RWPE2 (cell line): ENCODE data around the gene EME1.
"Not testable (repeated sequence)": the region's sequence is repeated elsewhere in the genome, so short reads cannot be mapped to it uniquely, and the experiment has no call there.

Source experiments
- ATAC-seq: fragments of 200-7000 bp; cut with Tn5 transposase; 3 replicates; pipeline ENCODE4 v1.9.1; 2021; ENCODE audit warnings: low read depth
- DNase-seq: peaks from one replicate; pipeline ENCODE4 v3.0.0-alpha.2; 2020; ENCODE audit warnings: low spot score
- H3K27ac ChIP-seq: fragments of 450-650 bp; 2 replicates; pipeline ENCODE4 v1.5.1; 2017; ENCODE audit warnings: mild to moderate bottlenecking; ENCODE audit not compliant: poor library complexity, severe bottlenecking
- H3K27me3 ChIP-seq: fragments of 250-450 bp; sonication (Bioruptor Pico); 2 replicates; pipeline ENCODE4 v1.5.1; 2021; ENCODE audit warnings: mild to moderate bottlenecking, moderate library complexity; ENCODE audit not compliant: insufficient read depth, poor library complexity, severe bottlenecking
- H3K36me3 ChIP-seq: fragments of 250-450 bp; sonication (Bioruptor Pico); 2 replicates; pipeline ENCODE4 v1.5.1; 2020; ENCODE audit warnings: low read depth, mild to moderate bottlenecking, moderate library complexity
- H3K4me1 ChIP-seq: fragments of 250-450 bp; sonication (Bioruptor Pico); 2 replicates; pipeline ENCODE4 v1.5.1; 2021; ENCODE audit warnings: mild to moderate bottlenecking, moderate library complexity; ENCODE audit not compliant: insufficient read depth, poor library complexity, severe bottlenecking
- H3K4me3 ChIP-seq: fragments of 250-450 bp; sonication (Bioruptor Pico); 2 replicates; pipeline ENCODE4 v1.5.1; 2021; ENCODE audit warnings: mild to moderate bottlenecking, moderate library complexity; ENCODE audit not compliant: severe bottlenecking
- H3K9me3 ChIP-seq: fragments of 250-450 bp; sonication (Bioruptor Pico); 2 replicates; pipeline ENCODE4 v1.5.1; 2021; ENCODE audit warnings: mild to moderate bottlenecking, moderate library complexity; ENCODE audit not compliant: severe bottlenecking
- CTCF ChIP-seq: fragments of 450-650 bp; IDR thresholded peaks from one replicate; pipeline ENCODE4 v1.5.1; 2017; ENCODE audit warnings: mild to moderate bottlenecking, moderate library complexity; ENCODE audit not compliant: poor library complexity, severe bottlenecking

Gene EME1

GRCh38 chr17:50397111-50397918 lies 24.3 kb downstream of the EME1 start, which contains the start of gene LRRC59:
Gene LRRC59, minus strand, starts transcription at chr17:50397523. Its CDS starts 206 bp downstream, at chr17:50397317.
- DNase-seq (peak; percentile 89), ATAC-seq (peak; percentile 85)
- Histone ChIP-seq H3K4me3 (peak within 1 kb of the TSS; percentile 93), H3K4me1 (peaks cover 13% of the 10 kb centered on the region), H3K36me3 (peaks cover 43% of the 10 kb centered on the region), H3K9me3 (no peaks in the 10 kb centered on the region), H3K27ac (peak within 1 kb of the TSS; percentile 70), H3K27me3 (no peaks in the 10 kb centered on the region)
- peak; percentile 97 for TF ChIP-seq CTCF

- Histone ChIP-seq H3K27me3 (no peaks in the 10 kb centered on the region), H3K27ac (no peak overlapping the region), H3K9me3 (no peaks in the 10 kb centered on the region), H3K4me1 (peaks cover 9% of the 10 kb centered on the region), H3K36me3 (peaks cover 37% of the 10 kb centered on the region), H3K4me3 (no peak overlapping the region)
- DNase-seq (no peak), ATAC-seq (no peak)
- no peak for TF ChIP-seq CTCF
Observed at GRCh38 chr17:50397919-50398285, 24.9 kb downstream of the EME1 start.

- ATAC-seq, H3K4me1 ChIP-seq, H3K4me3 ChIP-seq, DNase-seq, H3K9me3 ChIP-seq, H3K27ac ChIP-seq, H3K27me3 ChIP-seq: not testable (repeated sequence)
- peaks cover 29% of the 10 kb centered on the region for H3K36me3 ChIP-seq
Observed at GRCh38 chr17:50398672-50399071, 25.6 kb downstream of the EME1 start.

GRCh38 chr17:50399591-50399990 lies 26.6 kb downstream of the EME1 start:
- not testable (repeated sequence) for H3K9me3 ChIP-seq, ATAC-seq, H3K4me1 ChIP-seq, H3K27ac ChIP-seq, H3K4me3 ChIP-seq, H3K27me3 ChIP-seq, DNase-seq
- peaks cover 20% of the 10 kb centered on the region for H3K36me3 ChIP-seq

GRCh38 chr17:50405351-50405750 lies 32.3 kb downstream of the EME1 start:
- not testable (repeated sequence) for H3K4me1 ChIP-seq, H3K9me3 ChIP-seq, H3K4me3 ChIP-seq, H3K36me3 ChIP-seq, H3K27me3 ChIP-seq, DNase-seq, ATAC-seq, H3K27ac ChIP-seq

GRCh38 chr17:50406578-50406977 lies 33.5 kb downstream of the EME1 start:
- H3K4me3 ChIP-seq: no peak overlapping the region
- no peaks in the 10 kb centered on the region for H3K4me1 ChIP-seq
- H3K27me3 ChIP-seq: no peaks in the 10 kb centered on the region
- H3K9me3 ChIP-seq: no peaks in the 10 kb centered on the region
- TF ChIP-seq CTCF: no peak
- DNase-seq (no peak), ATAC-seq (no peak)
- H3K27ac ChIP-seq: no peak overlapping the region
- H3K36me3 ChIP-seq: no peaks in the 10 kb centered on the region
